ENCODE measurements around the gene GORASP1. TPM values are rescaled to one million over a fixed set of nuclear protein-coding genes. Genes with fewer than 3 reads are reported as not detected.

Gene GORASP1
- polyA plus RNA-seq, 3 donors: 23.2 to 105 (median 31.2) TPM

DNA sequence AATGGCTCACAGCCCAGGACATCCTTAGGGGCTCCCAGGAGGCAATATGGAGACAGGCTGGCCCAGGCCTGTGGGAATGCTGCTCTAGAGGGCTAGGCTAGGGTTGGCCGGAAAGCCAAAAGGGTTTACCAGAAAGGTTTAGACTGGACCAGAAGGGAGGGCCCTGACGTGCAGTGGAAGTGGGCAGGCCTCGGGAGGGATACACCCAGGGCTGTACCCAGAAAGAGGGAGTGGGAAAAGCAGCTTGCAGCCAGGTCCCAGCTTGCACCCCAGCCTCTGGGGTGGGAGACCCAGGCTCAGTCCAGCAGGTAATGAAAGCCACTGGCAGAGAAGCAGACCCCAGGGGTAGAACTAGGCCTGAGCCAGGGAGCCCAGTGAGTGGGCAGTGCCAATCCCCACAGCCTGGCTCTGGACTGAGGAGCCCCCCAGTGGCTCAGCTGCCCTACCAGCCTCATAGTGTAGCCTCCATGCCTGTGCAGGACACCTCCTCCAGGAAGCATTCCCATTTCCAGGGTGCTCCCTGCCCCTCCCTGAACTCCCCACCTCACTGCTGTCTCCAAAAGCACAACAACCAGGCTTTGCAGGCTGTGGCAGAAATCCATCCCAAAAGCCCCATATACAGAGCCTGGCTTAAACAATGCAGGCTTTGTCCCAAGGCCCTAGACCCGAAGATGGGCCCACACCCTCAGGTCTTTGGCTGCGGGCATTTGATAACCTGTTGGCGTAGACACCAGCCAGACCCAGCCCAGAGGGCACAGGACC, 3.5 kb downstream of the GORASP1 start:
- H3K9ac ChIP-seq (ENCODE audit: insufficient read depth, low read length, poor library complexity, severe bottlenecking): no peak overlapping the region
- Mint-ChIP-seq H3K27me3 (ENCODE audit: low read depth in 3 of 3) (peaks cover 0 to 7% (median 6%) of the 10 kb centered on the region in 3 donors), H3K9me3 (no peaks in the 10 kb centered on the region), H3K27ac (peak overlapping the region in 5 of 7 donors; percentile 41 to 68 (median 50)), H3K36me3 (peaks cover 36 to 38% of the 10 kb centered on the region in 2 donors), H3K4me3 (no peak overlapping the region), H3K4me1 (peaks cover 55% of the 10 kb centered on the region)
- no peaks in the 10 kb centered on the region for H3K9me3 ChIP-seq (replicated peaks in 1 of 2; ENCODE audit: control insufficient read depth in 1 of 2, insufficient read depth in 1 of 2, low read length in 2 of 2)
- no peak for DNase-seq
- peaks cover 27 to 40% of the 10 kb centered on the region in 2 donors for H3K4me1 ChIP-seq (ENCODE audit: control insufficient read depth in 1 of 2, insufficient read depth in 2 of 2, low read length in 2 of 2)
- peaks cover 23 to 34% of the 10 kb centered on the region in 2 donors for H3K36me3 ChIP-seq (replicated peaks in 1 of 2; ENCODE audit: control insufficient read depth in 1 of 2, insufficient read depth in 2 of 2, low read length in 2 of 2)
- H3K4me2 ChIP-seq (replicated peaks; ENCODE audit: extremely low read depth, low read length, poor library complexity, severe bottlenecking): no peak overlapping the region
- no peak for TF ChIP-seq CTCF (IDR thresholded peaks at IDR 0.05)
- H4K20me1 ChIP-seq (ENCODE audit: insufficient read depth, low read length): peaks cover 76% of the 10 kb centered on the region
- no peaks in the 10 kb centered on the region for H3K27me3 ChIP-seq (ENCODE audit: control insufficient read depth in 2 of 2, insufficient read depth in 2 of 2, low read length in 2 of 2)
- intact Hi-C loops (cut with micrococcal nuclease): loop anchor here in 1 of 2 donors (10.0 kb wide), 1 partner anchor 181 kb away; the partner anchor contains the start of gene CX3CR1
- peaks cover 49% of the 10 kb centered on the region for H3K79me2 ChIP-seq (ENCODE audit: insufficient read depth, low read length)
- H3K27ac ChIP-seq (ENCODE audit: low read depth in 1 of 2, low read length in 2 of 2): peak overlapping the region in 1 of 2 donors; percentile 39
- H3K4me3 ChIP-seq (replicated peaks in 1 of 3; ENCODE audit: low read depth in 2 of 3, low read length in 3 of 3): no peak overlapping the region
- H2AFZ ChIP-seq (ENCODE audit: insufficient read depth, low read depth, low read length, poor library complexity, severe bottlenecking): no peak overlapping the region
- WGBS (ENCODE audit: insufficient coverage): 98% methylated on average over 6 of the region's 6 CpGs

- Histone ChIP-seq H3K4me3 (replicated peaks in 1 of 3; ENCODE audit: low read depth in 2 of 3, low read length in 3 of 3) (no peak overlapping the region), H3K4me1 (ENCODE audit: control insufficient read depth in 1 of 2, insufficient read depth in 2 of 2, low read length in 2 of 2) (peaks cover 20 to 33% of the 10 kb centered on the region in 2 donors), H3K79me2 (ENCODE audit: insufficient read depth, low read length) (peaks cover 49% of the 10 kb centered on the region), H4K20me1 (ENCODE audit: insufficient read depth, low read length) (peaks cover 82% of the 10 kb centered on the region), H3K9me3 (replicated peaks in 1 of 2; ENCODE audit: control insufficient read depth in 1 of 2, insufficient read depth in 1 of 2, low read length in 2 of 2) (no peaks in the 10 kb centered on the region), H3K27ac (ENCODE audit: low read depth in 1 of 2, low read length in 2 of 2) (peak overlapping the region in 1 of 2 donors; percentile 39), H2AFZ (ENCODE audit: insufficient read depth, low read depth, low read length, poor library complexity, severe bottlenecking) (no peak overlapping the region), H3K27me3 (ENCODE audit: control insufficient read depth in 2 of 2, insufficient read depth in 2 of 2, low read length in 2 of 2) (no peaks in the 10 kb centered on the region), H3K4me2 (replicated peaks; ENCODE audit: extremely low read depth, low read length, poor library complexity, severe bottlenecking) (no peak overlapping the region), H3K9ac (ENCODE audit: insufficient read depth, low read length, poor library complexity, severe bottlenecking) (no peak overlapping the region), H3K36me3 (replicated peaks in 1 of 2; ENCODE audit: control insufficient read depth in 1 of 2, insufficient read depth in 2 of 2, low read length in 2 of 2) (peaks cover 29 to 41% of the 10 kb centered on the region in 2 donors)
- Mint-ChIP-seq H3K4me3 (no peak overlapping the region), H3K36me3 (peaks cover 43 to 45% of the 10 kb centered on the region in 2 donors), H3K4me1 (peaks cover 49% of the 10 kb centered on the region), H3K9me3 (no peaks in the 10 kb centered on the region), H3K27ac (peak overlapping the region in 3 of 7 donors; percentile 54 to 68 (median 60)), H3K27me3 (ENCODE audit: low read depth in 3 of 3) (peaks cover 0 to 7% (median 6%) of the 10 kb centered on the region in 3 donors)
- intact Hi-C loops (cut with micrococcal nuclease): loop anchor here in 1 of 2 donors (10.0 kb wide), 1 partner anchor 181 kb away; the partner anchor contains the start of gene CX3CR1
- peak; percentile 25 for TF ChIP-seq CTCF (IDR thresholded peaks at IDR 0.05)
- no peak for DNase-seq
- WGBS (ENCODE audit: insufficient coverage): 100% methylated on average over 3 of the region's 4 CpGs
Observed at GRCh38 chr3:39103324-39103693, 4.1 kb downstream of the GORASP1 start.

Measured in CD14-positive monocyte (primary cell).